ENCODE data around the gene RAB36. TPM values are rescaled to one million over a fixed set of nuclear protein-coding genes. Genes with fewer than 3 reads are reported as not detected.

Gene RAB36
- total RNA-seq, 2 experiments from 2014 or later, result 0.41 to 3.0 TPM

GRCh38 chr22:23118647-23119493, 26.4 kb upstream of the RAB36 start:
- DNase-seq (ENCODE audit: low spot score), result no peak
- Histone ChIP-seq H3K4me2 (ENCODE audit: low read length) (no peak overlapping the region), H3K36me3 (ENCODE audit: insufficient read depth, low read length) (peaks cover 13% of the 10 kb centered on the region; the same call in 1 of the 2 replicates), H3K27ac (ENCODE audit: low read depth, low read length, poor library complexity, severe bottlenecking) (no peak overlapping the region), H3K4me3 (ENCODE audit: low read depth, low read length, poor library complexity, severe bottlenecking) (no peak overlapping the region), H2AFZ (ENCODE audit: low read length) (no peak overlapping the region), H3K79me2 (ENCODE audit: insufficient read depth, low read depth, low read length) (no peaks in the 10 kb centered on the region), H3K9me2 (ENCODE audit: insufficient read depth, low read length) (no peaks in the 10 kb centered on the region), H3K4me1 (ENCODE audit: insufficient read depth, low read length, poor library complexity, severe bottlenecking) (peaks cover 11% of the 10 kb centered on the region), H4K20me1 (ENCODE audit: insufficient read depth, low read length) (no peaks in the 10 kb centered on the region), H3K9me3 (ENCODE audit: low read length) (no peaks in the 10 kb centered on the region)
- ChIA-PET CTCF (ENCODE audit: unreplicated experiment) (no interaction called here), POLR2A (interaction anchor here (1.9 kb wide), 1 partner anchor 9 kb away, joined by 4 read pairs; no protein-coding TSS in a partner anchor)
- no TSS peak for BruUV-seq (replicated peaks)
- no peak for TF ChIP-seq EZH2phosphoT487 (IDR thresholded peaks at IDR 0.05; ENCODE audit: borderline replicate concordance, low read depth, low read length)
- TF ChIP-seq, protein P1, sequence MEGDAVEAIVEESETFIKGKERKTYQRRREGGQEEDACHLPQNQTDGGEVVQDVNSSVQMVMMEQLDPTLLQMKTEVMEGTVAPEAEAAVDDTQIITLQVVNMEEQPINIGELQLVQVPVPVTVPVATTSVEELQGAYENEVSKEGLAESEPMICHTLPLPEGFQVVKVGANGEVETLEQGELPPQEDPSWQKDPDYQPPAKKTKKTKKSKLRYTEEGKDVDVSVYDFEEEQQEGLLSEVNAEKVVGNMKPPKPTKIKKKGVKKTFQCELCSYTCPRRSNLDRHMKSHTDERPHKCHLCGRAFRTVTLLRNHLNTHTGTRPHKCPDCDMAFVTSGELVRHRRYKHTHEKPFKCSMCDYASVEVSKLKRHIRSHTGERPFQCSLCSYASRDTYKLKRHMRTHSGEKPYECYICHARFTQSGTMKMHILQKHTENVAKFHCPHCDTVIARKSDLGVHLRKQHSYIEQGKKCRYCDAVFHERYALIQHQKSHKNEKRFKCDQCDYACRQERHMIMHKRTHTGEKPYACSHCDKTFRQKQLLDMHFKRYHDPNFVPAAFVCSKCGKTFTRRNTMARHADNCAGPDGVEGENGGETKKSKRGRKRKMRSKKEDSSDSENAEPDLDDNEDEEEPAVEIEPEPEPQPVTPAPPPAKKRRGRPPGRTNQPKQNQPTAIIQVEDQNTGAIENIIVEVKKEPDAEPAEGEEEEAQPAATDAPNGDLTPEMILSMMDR (conservative IDR thresholded peaks at IDR 0.05; ENCODE audit: low read length), result no peak
- intact Hi-C loops (cut with micrococcal nuclease; ENCODE audit: unreplicated experiment), result no loop called here

- Histone ChIP-seq H3K4me1 (ENCODE audit: insufficient read depth, low read length, poor library complexity, severe bottlenecking) (peaks cover 11% of the 10 kb centered on the region), H3K79me2 (ENCODE audit: insufficient read depth, low read depth, low read length) (no peaks in the 10 kb centered on the region), H3K9me3 (ENCODE audit: low read length) (no peaks in the 10 kb centered on the region), H3K9me2 (ENCODE audit: insufficient read depth, low read length) (no peaks in the 10 kb centered on the region), H3K36me3 (ENCODE audit: insufficient read depth, low read length) (peaks cover 13% of the 10 kb centered on the region; the same call in 1 of the 2 replicates), H3K4me3 (ENCODE audit: low read depth, low read length, poor library complexity, severe bottlenecking) (no peak overlapping the region), H2AFZ (ENCODE audit: low read length) (no peak overlapping the region), H4K20me1 (ENCODE audit: insufficient read depth, low read length) (no peaks in the 10 kb centered on the region), H3K4me2 (ENCODE audit: low read length) (no peak overlapping the region), H3K27ac (ENCODE audit: low read depth, low read length, poor library complexity, severe bottlenecking) (no peak overlapping the region)
- TF ChIP-seq EZH2phosphoT487 (IDR thresholded peaks at IDR 0.05; ENCODE audit: borderline replicate concordance, low read depth, low read length), result no peak
- TF ChIP-seq, protein P1 (conservative IDR thresholded peaks at IDR 0.05; ENCODE audit: low read length), result no peak
- BruUV-seq (replicated peaks), result no TSS peak
- ChIA-PET CTCF (ENCODE audit: unreplicated experiment) (no interaction called here), POLR2A (interaction anchor here (1.9 kb wide), 1 partner anchor 8 kb away, joined by 4 read pairs; no protein-coding TSS in a partner anchor)
- no peak for DNase-seq (ENCODE audit: low spot score)
- intact Hi-C loops (cut with micrococcal nuclease; ENCODE audit: unreplicated experiment), result loop anchor here (10.0 kb wide), 1 partner anchor 315 kb away; no protein-coding TSS in a partner anchor
These were observed 25.5 kb upstream of the RAB36 start for GRCh38 chr22:23119494-23120414.
